Keratinocyte (primary cell): ENCODE data around the gene MCOLN2. TPM values are rescaled to one million over a fixed set of nuclear protein-coding genes. Genes with fewer than 3 reads are reported as not detected.
A peak's percentile ranks its signal among the peaks of the same experiment; 100 is the strongest.

Experiments used
- DNase-seq: peaks from one replicate; pipeline ENCODE4 v3.0.0-alpha.2; 2011; ENCODE audit warnings: low read depth, missing footprints, low spot score
- FAIRE-seq: peaks from 2 replicates; lab custom pipeline; 2011; peaks lifted over from hg19 to GRCh38; lab: Jason Lieb, UNC
- H2AFZ ChIP-seq: 2 replicates; pipeline ENCODE4 v1.6.0; 2012; ENCODE audit warnings: low read length, control low read depth, inconsistent platforms; ENCODE audit not compliant: control insufficient read depth
- H3K27ac ChIP-seq: 2 replicates; pipeline ENCODE4 v1.5.1; 2011; ENCODE audit warnings: low read length; ENCODE audit not compliant: control insufficient read depth, insufficient read depth
- H3K27me3 ChIP-seq: 3 replicates; pipeline ENCODE4 v1.6.0; 2011; ENCODE audit warnings: low read length; ENCODE audit not compliant: control insufficient read depth, insufficient read depth; ENCODE audit errors: extremely low read depth
- H3K36me3 ChIP-seq, 2 experiments: 2 replicates in 1 of 2; 3 replicates in 1 of 2; pipeline ENCODE4 v1.5.1; 2011; ENCODE audit warnings: low read length in 2 of 2, mild to moderate bottlenecking in 1 of 2; ENCODE audit not compliant: control insufficient read depth in 2 of 2, insufficient read depth in 2 of 2; ENCODE audit errors: extremely low read depth in 1 of 2
- H3K4me1 ChIP-seq: 3 replicates; pipeline ENCODE4 v1.5.1; 2011; ENCODE audit warnings: low read length; ENCODE audit not compliant: control insufficient read depth, insufficient read depth; ENCODE audit errors: extremely low read depth
- H3K4me2 ChIP-seq: 3 replicates; pipeline ENCODE4 v1.6.0; 2011; ENCODE audit warnings: low read depth, low read length; ENCODE audit not compliant: control insufficient read depth, insufficient read depth; ENCODE audit errors: extremely low read depth
- H3K4me3 ChIP-seq, 3 experiments: fragments of 200-600 bp in 1 of 3; sonication (generic) in 1 of 3; 2 replicates in 2 of 3; 3 replicates in 1 of 3; pipeline ENCODE4 v1.5.1; 2011 to 2016; ENCODE audit warnings: low read length in 3 of 3, mild to moderate bottlenecking in 3 of 3, control low read depth in 2 of 3, inconsistent platforms in 1 of 3, low read depth in 1 of 3, mixed read lengths in 1 of 3, mixed run types in 1 of 3, moderate library complexity in 1 of 3; ENCODE audit not compliant: control insufficient read depth in 2 of 3, insufficient read depth in 2 of 3; ENCODE audit errors: extremely low read depth in 1 of 3
- H3K79me2 ChIP-seq: 2 replicates; pipeline ENCODE4 v1.6.0; 2012; ENCODE audit warnings: low read length; ENCODE audit not compliant: control insufficient read depth, insufficient read depth
- H3K9ac ChIP-seq: 3 replicates; pipeline ENCODE4 v1.6.0; 2011; ENCODE audit warnings: low read length; ENCODE audit not compliant: control insufficient read depth, insufficient read depth; ENCODE audit errors: extremely low read depth
- H3K9me1 ChIP-seq: 3 replicates; pipeline ENCODE4 v1.6.0; 2011; ENCODE audit warnings: low read length; ENCODE audit not compliant: control insufficient read depth, insufficient read depth; ENCODE audit errors: extremely low read depth
- H3K9me3 ChIP-seq: 2 replicates; pipeline ENCODE4 v1.5.1; 2012; ENCODE audit warnings: low read depth, low read length; ENCODE audit not compliant: control insufficient read depth
- H4K20me1 ChIP-seq: 3 replicates; pipeline ENCODE4 v1.6.0; 2011; ENCODE audit warnings: low read length; ENCODE audit not compliant: control insufficient read depth, insufficient read depth; ENCODE audit errors: extremely low read depth
- EZH2 ChIP-seq: IDR thresholded peaks from one replicate; pipeline ENCODE4 v1.6.1; 2012; ENCODE audit warnings: inconsistent platforms, mild to moderate bottlenecking, low read length, moderate library complexity
- dilution Hi-C: fragments of 300-500 bp; cut with MboI; formaldehyde crosslinking; loops from one replicate; pipeline ENCODE4 v1.7.0; 2020; ENCODE audit warnings: low sequenced_read_pairs; ENCODE audit not compliant: extremely low pct_ligation_motif_present
- polyA plus RNA-seq, 5 experiments: library from polyadenylated mRNA; depleted of rRNA in 3 of 5; stranded (reverse) in 3 of 5; stranded (forward) in 1 of 5; unstranded in 1 of 5; fragments of >200 nt; gene quantifications; 1 replicate in 1 of 5; 2 replicates in 3 of 5; 3 replicates in 1 of 5; pipeline versions ENCODE4 v1.2.1 to v1.2.3, GENCODE V29; 2011 to 2012; ENCODE audit warnings: missing spikeins in 2 of 5, low read depth in 1 of 5, low replicate concordance in 1 of 5
- TF ChIP-seq, protein P1 (sequence below), 3 experiments: IDR thresholded peaks in 1 of 3; conservative IDR thresholded peaks in 1 of 3; optimal IDR thresholded peaks in 1 of 3; 2 replicates in 2 of 3; 3 replicates in 1 of 3; pipeline versions ENCODE3 to v1.5.1; 2011; ENCODE audit warnings: low read length in 3 of 3, mild to moderate bottlenecking in 3 of 3, moderate library complexity in 2 of 3, control low read depth in 1 of 3, inconsistent platforms in 1 of 3; ENCODE audit not compliant: insufficient read depth in 2 of 3; ENCODE audit errors: extremely low read depth in 1 of 3

MCOLN2 gene
- polyA plus RNA-seq, 1 donor (not counting 4 experiments of a cell fraction or from before 2014, with no cell fraction given): 0.14 TPM

GRCh38 chr1:84941843-84942242 lies 55.1 kb downstream of the MCOLN2 start:
- no peak overlapping the region for H3K4me2 ChIP-seq
- H2AFZ ChIP-seq: no peak overlapping the region
- no peaks in the 10 kb centered on the region for H3K36me3 ChIP-seq
- H4K20me1 ChIP-seq: no peaks in the 10 kb centered on the region
- no peaks in the 10 kb centered on the region for H3K27me3 ChIP-seq
- DNase-seq (no peak), FAIRE-seq (no peak)
- H3K9me1 ChIP-seq: no peaks in the 10 kb centered on the region
- H3K27ac ChIP-seq: no peak overlapping the region
- peaks cover 28% of the 10 kb centered on the region for H3K4me1 ChIP-seq
- TF ChIP-seq EZH2: no peak
- TF ChIP-seq, protein P1, sequence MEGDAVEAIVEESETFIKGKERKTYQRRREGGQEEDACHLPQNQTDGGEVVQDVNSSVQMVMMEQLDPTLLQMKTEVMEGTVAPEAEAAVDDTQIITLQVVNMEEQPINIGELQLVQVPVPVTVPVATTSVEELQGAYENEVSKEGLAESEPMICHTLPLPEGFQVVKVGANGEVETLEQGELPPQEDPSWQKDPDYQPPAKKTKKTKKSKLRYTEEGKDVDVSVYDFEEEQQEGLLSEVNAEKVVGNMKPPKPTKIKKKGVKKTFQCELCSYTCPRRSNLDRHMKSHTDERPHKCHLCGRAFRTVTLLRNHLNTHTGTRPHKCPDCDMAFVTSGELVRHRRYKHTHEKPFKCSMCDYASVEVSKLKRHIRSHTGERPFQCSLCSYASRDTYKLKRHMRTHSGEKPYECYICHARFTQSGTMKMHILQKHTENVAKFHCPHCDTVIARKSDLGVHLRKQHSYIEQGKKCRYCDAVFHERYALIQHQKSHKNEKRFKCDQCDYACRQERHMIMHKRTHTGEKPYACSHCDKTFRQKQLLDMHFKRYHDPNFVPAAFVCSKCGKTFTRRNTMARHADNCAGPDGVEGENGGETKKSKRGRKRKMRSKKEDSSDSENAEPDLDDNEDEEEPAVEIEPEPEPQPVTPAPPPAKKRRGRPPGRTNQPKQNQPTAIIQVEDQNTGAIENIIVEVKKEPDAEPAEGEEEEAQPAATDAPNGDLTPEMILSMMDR (optimal IDR thresholded peaks at IDR 0.05 in 1 of 3, IDR thresholded peaks at IDR 0.05 in 1 of 3, conservative IDR thresholded peaks at IDR 0.05 in 1 of 3; ENCODE audit: extremely low read depth in 1 of 3, insufficient read depth in 2 of 3, low read length in 3 of 3): no peak
- H3K9ac ChIP-seq: no peak overlapping the region
- H3K4me3 ChIP-seq: no peak overlapping the region
- H3K9me3 ChIP-seq: no peaks in the 10 kb centered on the region
- dilution Hi-C loops: no loop called here
- no peaks in the 10 kb centered on the region for H3K79me2 ChIP-seq

DNA sequence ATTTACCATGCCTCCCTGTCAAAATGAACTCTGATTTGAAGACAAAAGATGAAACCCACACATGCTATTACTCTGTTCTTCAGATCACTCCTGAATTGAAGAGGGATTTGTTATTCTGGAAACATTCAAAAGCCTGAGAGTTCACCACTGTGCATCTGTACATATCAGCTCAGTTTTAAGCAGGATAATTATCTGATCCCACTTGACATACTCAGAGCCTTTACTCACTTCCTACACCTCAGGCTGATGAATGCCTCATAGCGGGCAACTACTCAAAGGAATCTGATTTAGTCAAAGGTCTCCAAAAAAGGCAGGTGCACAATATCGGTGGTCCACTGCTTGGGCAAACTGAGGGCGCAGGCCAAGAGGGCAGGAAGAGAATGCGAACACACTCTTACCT lies 56.4 kb downstream of the MCOLN2 start:
- H3K36me3 ChIP-seq: no peaks in the 10 kb centered on the region
- H3K4me2 ChIP-seq: peak overlapping the region; percentile 51
- H4K20me1 ChIP-seq: no peaks in the 10 kb centered on the region
- FAIRE-seq (peak; percentile 60), DNase-seq (no peak)
- no peak overlapping the region for H3K9ac ChIP-seq
- dilution Hi-C loops: no loop called here
- no peaks in the 10 kb centered on the region for H3K9me3 ChIP-seq
- no peak overlapping the region for H3K4me3 ChIP-seq
- H3K9me1 ChIP-seq: no peaks in the 10 kb centered on the region
- no peak overlapping the region for H3K27ac ChIP-seq
- H3K4me1 ChIP-seq: peaks cover 23% of the 10 kb centered on the region
- no peak overlapping the region for H2AFZ ChIP-seq
- TF ChIP-seq EZH2: no peak
- TF ChIP-seq, protein P1 (optimal IDR thresholded peaks at IDR 0.05 in 1 of 3, IDR thresholded peaks at IDR 0.05 in 1 of 3, conservative IDR thresholded peaks at IDR 0.05 in 1 of 3; ENCODE audit: extremely low read depth in 1 of 3, insufficient read depth in 2 of 3, low read length in 3 of 3): no peak
- no peaks in the 10 kb centered on the region for H3K27me3 ChIP-seq
- no peaks in the 10 kb centered on the region for H3K79me2 ChIP-seq
